ENCODE data around the gene ATXN7.

Gene ATXN7

GRCh38 chr3:63979093-63979885, 115.6 kb downstream of the ATXN7 start:
- FAIRE-seq = no peak
- DNase-seq (ENCODE audit: extremely low spot score, insufficient read length, low read depth) = no peak

- DNase-seq (ENCODE audit: extremely low spot score, insufficient read length, low read depth) (no peak), FAIRE-seq (no peak)
Measured at GRCh38 chr3:63980019-63980418, 116.4 kb downstream of the ATXN7 start.

- DNase-seq (ENCODE audit: extremely low spot score, insufficient read length, low read depth) = no peak
- FAIRE-seq = no peak
Measured at GRCh38 chr3:63980830-63981498, 117.3 kb downstream of the ATXN7 start.

GRCh38 chr3:63981980-63982379, 118.3 kb downstream of the ATXN7 start:
- FAIRE-seq (no peak), DNase-seq (ENCODE audit: extremely low spot score, insufficient read length, low read depth) (no peak)

- no peak for FAIRE-seq
- no peak for DNase-seq (ENCODE audit: extremely low spot score, insufficient read length, low read depth)
Measured at GRCh38 chr3:63984391-63984790, 120.7 kb downstream of the ATXN7 start.

- no peak for FAIRE-seq
- no peak for DNase-seq (ENCODE audit: extremely low spot score, insufficient read length, low read depth)
Measured at GRCh38 chr3:63986146-63986545, 122.5 kb downstream of the ATXN7 start.

GRCh38 chr3:63986831-63987230, 123.2 kb downstream of the ATXN7 start:
- DNase-seq (ENCODE audit: extremely low spot score, insufficient read length, low read depth) (no peak), FAIRE-seq (no peak)

GRCh38 chr3:63988943-63989342, 125.3 kb downstream of the ATXN7 start:
- DNase-seq (ENCODE audit: extremely low spot score, insufficient read length, low read depth) (no peak), FAIRE-seq (no peak)

GRCh38 chr3:63990204-63990603, 126.5 kb downstream of the ATXN7 start:
- FAIRE-seq = no peak
- no peak for DNase-seq (ENCODE audit: extremely low spot score, insufficient read length, low read depth)

GRCh38 chr3:63990733-63991132, 127.1 kb downstream of the ATXN7 start:
- DNase-seq (ENCODE audit: extremely low spot score, insufficient read length, low read depth) (no peak), FAIRE-seq (no peak)

GRCh38 chr3:63991666-63992065, 128.0 kb downstream of the ATXN7 start:
- FAIRE-seq = no peak
- DNase-seq (ENCODE audit: extremely low spot score, insufficient read length, low read depth) = no peak

GRCh38 chr3:63992516-63993209, 129.0 kb downstream of the ATXN7 start:
- FAIRE-seq (no peak), DNase-seq (ENCODE audit: extremely low spot score, insufficient read length, low read depth) (no peak)

GRCh38 chr3:63993653-63994079, 130.0 kb downstream of the ATXN7 start:
- peak; percentile 45 for FAIRE-seq
- peak; percentile 33 for DNase-seq (ENCODE audit: extremely low spot score, insufficient read length, low read depth)

GRCh38 chr3:63995086-63995485, 131.4 kb downstream of the ATXN7 start:
- no peak for FAIRE-seq
- DNase-seq (ENCODE audit: extremely low spot score, insufficient read length, low read depth) = no peak

GRCh38 chr3:63998852-63999754, 135.4 kb downstream of the ATXN7 start:
- FAIRE-seq (no peak), DNase-seq (ENCODE audit: extremely low spot score, insufficient read length, low read depth) (no peak)

- DNase-seq (ENCODE audit: extremely low spot score, insufficient read length, low read depth) (no peak), FAIRE-seq (no peak)
Measured at GRCh38 chr3:64000453-64001055, 136.9 kb downstream of the ATXN7 start.

- DNase-seq (ENCODE audit: extremely low spot score, insufficient read length, low read depth) (no peak), FAIRE-seq (no peak)
Measured at GRCh38 chr3:64002233-64002632, 138.6 kb downstream of the ATXN7 start.

- FAIRE-seq (no peak), DNase-seq (ENCODE audit: extremely low spot score, insufficient read length, low read depth) (no peak)
Measured at GRCh38 chr3:64003589-64003988, 139.9 kb downstream of the ATXN7 start.

- FAIRE-seq = no peak
- DNase-seq (ENCODE audit: extremely low spot score, insufficient read length, low read depth) = no peak
Measured at GRCh38 chr3:64008017-64008416, 144.3 kb downstream of the ATXN7 start.
